HepG2 (cell line): ENCODE measurements around the gene PAXIP1. TPM values are rescaled to one million over a fixed set of nuclear protein-coding genes. Genes with fewer than 3 reads are reported as not detected.
"Not testable (repeated sequence)": the region's sequence is repeated elsewhere in the genome, so short reads cannot be mapped to it uniquely, and the experiment has no call there.

ENCODE experiments used
- ATAC-seq: fragments of 200-7000 bp; cut with Tn5 transposase; 3 replicates; pipeline ENCODE4 v1.9.1; 2020; ENCODE audit warnings: mild to moderate bottlenecking, moderate library complexity
- BruUV-seq: library from RNA; stranded (reverse); fragments of 400-500 nt; replicated peaks from 2 replicates; lab custom pipeline; 2021; lab: Mats Ljungman, UMichigan
- CTCF ChIA-PET: fragments of 300-600 bp; formaldehyde crosslinking; extraction: SDS; loops from one replicate; lab custom pipeline; 2021; ENCODE audit warnings: low total read pairs, inconsistent platforms, low intra/inter-chr PET ratio; lab: Yijun Ruan, JAX
- POLR2A ChIA-PET: fragments of 350-600 bp; sonication (Branson Sonifier 250); formaldehyde crosslinking; loops from one replicate; lab custom pipeline; 2020; ENCODE audit warnings: antibody characterized with exemption, inconsistent platforms; lab: Yijun Ruan, JAX
- DNase-seq: peaks from one replicate; pipeline ENCODE4 v3.0.0-alpha.2; 2015; ENCODE audit warnings: low spot score
- FAIRE-seq: peaks from 3 replicates; lab custom pipeline; 2011; peaks lifted over from hg19 to GRCh38; lab: Jason Lieb, UNC
- H2AFZ ChIP-seq: one replicate; pipeline ENCODE4 v1.6.1; 2011; ENCODE audit warnings: low read length, inconsistent platforms
- H3K27ac ChIP-seq: fragments of 300-600 bp; 3 replicates; pipeline ENCODE4 v1.8.0; 2011; ENCODE audit warnings: mixed run types, mild to moderate bottlenecking, mixed read lengths, low read length, inconsistent platforms; ENCODE audit not compliant: insufficient read depth; ENCODE audit errors: extremely low read length
- H3K27me3 ChIP-seq, 2 experiments: fragments of 200-600 bp in 1 of 2; 2 replicates in 1 of 2; 3 replicates in 1 of 2; pipeline versions ENCODE4 v1.6.0 to v1.8.0; 2011; ENCODE audit warnings: low read length in 2 of 2, mild to moderate bottlenecking in 2 of 2, moderate library complexity in 2 of 2, inconsistent platforms in 1 of 2; ENCODE audit not compliant: insufficient read depth in 2 of 2, control insufficient read depth in 1 of 2
- H3K36me3 ChIP-seq, 2 experiments: fragments of 200-600 bp in 1 of 2; replicated peaks in 1 of 2; 2 replicates in 1 of 2; 3 replicates in 1 of 2; pipeline versions ENCODE4 v1.5.1 to v1.8.0; 2011; ENCODE audit warnings: low read length in 2 of 2, inconsistent platforms in 1 of 2; ENCODE audit not compliant: insufficient read depth in 2 of 2, control insufficient read depth in 1 of 2
- H3K4me1 ChIP-seq: 2 replicates; pipeline ENCODE4 v1.5.1; 2012; ENCODE audit warnings: low read length, inconsistent platforms; ENCODE audit not compliant: insufficient read depth
- H3K4me2 ChIP-seq: 2 replicates; pipeline ENCODE4 v1.6.0; 2011; ENCODE audit warnings: low read depth, low read length, inconsistent platforms
- H3K4me3 ChIP-seq, 3 experiments: fragments of 200-600 bp in 1 of 3; sonication (generic), shearing (Covaris generic) in 1 of 3; replicated peaks in 1 of 3; 2 replicates each; pipeline ENCODE4 v1.5.1; 2011 to 2016; ENCODE audit warnings: low read length in 3 of 3, inconsistent platforms in 2 of 3, low read depth in 2 of 3, mild to moderate bottlenecking in 2 of 3, control low read depth in 1 of 3, mixed read lengths in 1 of 3; ENCODE audit not compliant: insufficient read depth in 1 of 3
- H3K79me2 ChIP-seq: one replicate; pipeline ENCODE4 v1.6.1; 2011; ENCODE audit warnings: low read length, inconsistent platforms; ENCODE audit not compliant: insufficient read depth
- H3K9ac ChIP-seq: 2 replicates; pipeline ENCODE4 v1.6.0; 2011; ENCODE audit warnings: mild to moderate bottlenecking, low read depth, low read length, inconsistent platforms; ENCODE audit not compliant: insufficient read depth
- H3K9me3 ChIP-seq: 2 replicates; pipeline ENCODE4 v1.5.1; 2012; ENCODE audit warnings: mild to moderate bottlenecking, low read length
- H4K20me1 ChIP-seq: 2 replicates; pipeline ENCODE4 v1.6.0; 2011; ENCODE audit warnings: inconsistent platforms, mild to moderate bottlenecking, low read length, moderate library complexity; ENCODE audit not compliant: insufficient read depth
- SP140L ChIP-seq: sonication (generic); formaldehyde crosslinking; IDR thresholded peaks from 2 replicates; pipeline ENCODE4 v1.4.0; 2020; ENCODE audit warnings: missing genetic modification reagents, borderline replicate concordance
- TCF7 ChIP-seq: sonication (generic); IDR thresholded peaks from 2 replicates; pipeline ENCODE4 v1.6.1; 2016; ENCODE audit warnings: antibody characterized with exemption, low read depth
- USF2 ChIP-seq, 2 experiments: sonication (generic) in 1 of 2; formaldehyde crosslinking in 1 of 2; IDR thresholded peaks; 2 replicates each; pipeline versions ENCODE4 v1.5.1 to v1.6.1; 2011 to 2020; ENCODE audit warnings: borderline replicate concordance in 1 of 2, low read depth in 1 of 2, low read length in 1 of 2, mild to moderate bottlenecking in 1 of 2, missing genetic modification reagents in 1 of 2, moderate library complexity in 1 of 2
- WGBS: methylation state at CpG from one replicate; pipeline ENCODE4 v1.1.6; 2017; ENCODE audit warnings: low lambda C conversion rate; 5-methylcytosine and 5-hydroxymethylcytosine counted together
- in situ Hi-C: cut with HindIII; loops from 2 replicates; pipeline ENCODE4 v1.10.0; 2017; ENCODE audit warnings: low pct_unique_long_range_greater_than_20kb; ENCODE audit not compliant: extremely low pct_ligation_motif_present
- intact Hi-C: fragments of 100-400 bp; cut with micrococcal nuclease; formaldehyde crosslinking; loops from one replicate; pipeline ENCODE4 v1.10.0; 2022; ENCODE audit not compliant: unreplicated experiment
- polyA plus RNA-seq, 8 experiments: library from polyadenylated mRNA; depleted of rRNA in 3 of 8; stranded (reverse) in 7 of 8; unstranded in 1 of 8; fragments of >200 nt; fragmentation: Illumina TruSeq in 4 of 8; extraction: Trizol in 4 of 8; gene quantifications; 2 replicates each; pipeline versions ENCODE4 v1.2.1 to v1.2.3, GENCODE V29; 2011 to 2016; ENCODE audit warnings: low read depth in 4 of 8, missing spikeins in 1 of 8, mixed read lengths in 1 of 8; ENCODE audit not compliant: insufficient read depth in 1 of 8
- total RNA-seq, 5 experiments: library from RNA; depleted of rRNA; stranded (reverse); fragments of >200 nt; fragmentation: Illumina TruSeq; extraction: Trizol; gene quantifications; 2 replicates each; pipeline ENCODE4 v1.2.3, GENCODE V29; 2016; ENCODE audit warnings: low read depth in 1 of 5

The PAXIP1 gene
- total and polyA plus RNA-seq, 2 of the 13 experiments (the other 11 are each of a cell fraction or from before 2014, with no cell fraction given): 11.6 to 16.2 TPM

- H3K27ac ChIP-seq, FAIRE-seq, H3K4me2 ChIP-seq, H3K27me3 ChIP-seq, in situ Hi-C loops, H2AFZ ChIP-seq, intact Hi-C loops, H4K20me1 ChIP-seq, H3K9ac ChIP-seq, ATAC-seq, POLR2A ChIA-PET, H3K79me2 ChIP-seq, H3K4me1 ChIP-seq, H3K4me3 ChIP-seq, CTCF ChIA-PET, BruUV-seq, H3K36me3 ChIP-seq, DNase-seq: not testable (repeated sequence)
- WGBS: 72% methylated on average over 4 of the region's 5 CpGs
- H3K9me3 ChIP-seq: peaks cover 34% of the 10 kb centered on the region
These were observed 68.5 kb downstream of the PAXIP1 start for GRCh38 chr7:154934353-154934952.

GRCh38 chr7:154931906-154932305, 71.0 kb downstream of the PAXIP1 start:
- H3K36me3 ChIP-seq: no peaks in the 10 kb centered on the region; a peak in 1 of 5 replicates
- no peaks in the 10 kb centered on the region for H3K79me2 ChIP-seq
- H3K9me3 ChIP-seq: peaks cover 29% of the 10 kb centered on the region
- no peak overlapping the region for H3K4me3 ChIP-seq
- H3K4me2 ChIP-seq: no peak overlapping the region
- BruUV-seq: no TSS peak
- DNase-seq (no peak), FAIRE-seq (no peak), ATAC-seq (no peak)
- ChIA-PET POLR2A (no interaction called here), CTCF (no interaction called here)
- in situ Hi-C loops (no loop called here), intact Hi-C loops (no loop called here)
- TF ChIP-seq SP140L (CRISPR knock-in tag) (no peak), TCF7 (no peak), USF2 (IDR thresholded peaks at IDR 0.05; ENCODE audit: low read depth, low read length) (no peak), USF2 (CRISPR knock-in tag; IDR thresholded peaks at IDR 0.05; ENCODE audit: borderline replicate concordance) (no peak)
- no peak overlapping the region for H2AFZ ChIP-seq
- no peak overlapping the region for H3K27ac ChIP-seq
- H3K27me3 ChIP-seq: no peaks in the 10 kb centered on the region; a peak in 1 of 5 replicates
- WGBS: 75% methylated on average over 2 of the region's 2 CpGs
- no peaks in the 10 kb centered on the region for H4K20me1 ChIP-seq
- peaks cover 9% of the 10 kb centered on the region for H3K4me1 ChIP-seq
- no peak overlapping the region for H3K9ac ChIP-seq
